GM21786 (cell line): ENCODE data around the gene KCTD1.

ENCODE experiments used
- ATAC-seq: cut with Tn5 transposase; IDR thresholded peaks from one replicate; pipeline ENCODE4 v1.9.1; 2021; ENCODE audit not compliant: unreplicated experiment

KCTD1 gene

DNA sequence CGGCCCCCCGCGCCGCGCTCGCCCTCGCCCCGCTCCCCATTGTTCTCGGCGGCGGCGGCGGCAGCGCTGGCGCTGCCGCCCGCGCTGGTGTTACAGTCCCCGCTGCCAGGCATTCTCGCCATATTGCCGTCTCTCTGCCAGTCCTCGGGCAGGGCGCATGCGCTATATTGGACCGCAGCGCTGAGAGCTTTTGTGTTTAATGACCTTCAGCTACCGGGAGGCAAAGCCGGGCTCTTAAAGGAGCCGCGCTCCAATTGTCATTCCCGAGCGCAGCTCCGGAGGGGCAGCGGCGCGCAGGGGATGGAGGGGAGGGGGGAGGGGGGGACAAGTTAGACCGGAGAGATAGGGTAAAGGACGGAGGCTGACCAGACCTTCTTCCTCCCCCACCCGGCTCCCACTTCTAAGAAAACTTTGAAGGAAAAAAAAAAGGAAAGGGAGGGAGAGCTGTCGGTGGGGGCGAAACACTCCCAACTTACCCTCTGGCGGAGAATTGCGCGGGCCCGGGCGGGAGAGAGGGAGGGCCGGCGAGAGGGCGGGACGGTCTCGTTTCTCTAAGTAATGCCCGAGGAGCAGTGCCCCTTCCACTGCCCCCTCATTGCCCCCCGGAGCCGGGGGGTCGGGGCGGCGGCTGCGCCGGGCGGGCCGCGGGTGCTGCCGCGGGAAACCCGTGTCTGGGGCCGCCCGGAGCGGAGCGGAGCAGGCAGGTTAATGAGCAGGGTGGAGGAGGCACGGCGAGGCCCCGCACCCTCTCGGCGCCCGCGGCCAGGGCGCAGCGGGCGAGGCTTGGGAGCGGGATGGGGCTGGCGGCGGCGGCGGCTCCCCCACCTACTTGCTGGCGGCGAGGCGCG, at the start of gene KCTD1:
Gene KCTD1, minus strand, starts transcription at position 139 of the 848 bp plus-strand sequence. Its CDS starts 17 bp downstream, at position 122.
- peak; percentile 42 for ATAC-seq

DNA sequence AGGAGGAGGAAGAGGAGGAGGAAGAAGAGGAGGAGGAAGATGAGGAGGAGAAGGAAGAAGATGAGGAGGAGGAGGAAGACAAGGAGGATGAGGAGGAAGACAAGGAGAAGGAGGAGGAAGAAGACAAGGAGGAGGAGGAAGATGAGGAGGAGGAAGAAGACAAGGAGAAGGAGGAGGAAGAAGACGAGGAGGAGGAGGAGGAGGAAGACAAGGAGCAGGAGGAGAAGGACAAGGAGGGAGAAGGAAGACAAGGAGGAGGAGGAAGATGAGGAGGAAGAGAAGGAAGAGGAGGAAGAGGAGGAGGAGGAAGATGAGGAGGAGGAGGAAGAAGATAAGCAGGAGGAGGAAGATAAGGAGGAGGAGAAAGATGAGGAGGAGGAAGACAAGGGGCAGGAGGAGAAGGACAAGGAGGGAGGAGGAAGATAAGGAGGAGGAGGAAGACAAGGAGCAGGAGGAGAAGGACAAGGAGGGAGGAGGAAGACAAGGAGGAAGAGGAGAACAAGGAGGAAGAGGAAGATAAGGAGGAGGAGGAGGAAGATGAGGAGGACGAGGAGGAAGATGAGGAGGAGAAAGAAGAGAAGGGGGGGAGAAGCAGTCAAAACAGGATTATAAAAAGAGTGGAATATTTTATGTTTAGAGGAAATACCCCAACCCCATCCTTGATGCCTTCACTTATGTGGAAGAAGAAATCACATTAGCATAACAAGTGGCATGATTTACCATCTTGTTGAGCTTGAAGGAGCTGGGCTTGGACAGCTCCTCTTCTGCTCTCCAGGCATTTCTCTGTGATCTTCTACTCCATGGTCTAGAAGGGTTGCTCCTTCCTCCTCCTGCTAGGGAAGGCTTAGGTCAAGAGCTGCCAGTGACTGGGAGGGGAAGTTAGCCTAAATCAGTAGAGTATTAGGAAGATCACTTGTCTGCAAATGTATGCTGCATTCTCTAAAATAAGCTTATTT, 45.3 kb upstream of the KCTD1 start:
- ATAC-seq, result no peak

DNA sequence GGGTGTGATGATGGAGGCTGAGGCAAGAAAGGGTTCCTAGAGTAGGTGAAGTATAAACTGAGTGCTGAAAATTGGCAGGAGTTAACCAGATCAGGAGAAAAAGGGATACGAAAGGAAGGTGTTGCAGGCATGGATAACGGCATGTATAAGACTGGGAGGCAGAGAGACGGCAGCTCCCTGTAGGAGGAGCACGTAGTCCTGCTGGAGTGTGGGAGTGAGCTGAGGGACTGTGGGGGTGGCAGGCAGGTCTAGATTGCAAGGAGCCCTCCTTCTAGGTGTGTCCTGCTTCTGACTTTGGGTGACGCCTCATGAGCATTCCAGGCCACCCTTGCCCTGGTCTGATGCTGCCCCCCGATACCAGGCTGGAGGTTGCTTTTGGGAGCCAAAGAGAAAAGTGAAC, 36.4 kb upstream of the KCTD1 start:
- ATAC-seq, result no peak

DNA sequence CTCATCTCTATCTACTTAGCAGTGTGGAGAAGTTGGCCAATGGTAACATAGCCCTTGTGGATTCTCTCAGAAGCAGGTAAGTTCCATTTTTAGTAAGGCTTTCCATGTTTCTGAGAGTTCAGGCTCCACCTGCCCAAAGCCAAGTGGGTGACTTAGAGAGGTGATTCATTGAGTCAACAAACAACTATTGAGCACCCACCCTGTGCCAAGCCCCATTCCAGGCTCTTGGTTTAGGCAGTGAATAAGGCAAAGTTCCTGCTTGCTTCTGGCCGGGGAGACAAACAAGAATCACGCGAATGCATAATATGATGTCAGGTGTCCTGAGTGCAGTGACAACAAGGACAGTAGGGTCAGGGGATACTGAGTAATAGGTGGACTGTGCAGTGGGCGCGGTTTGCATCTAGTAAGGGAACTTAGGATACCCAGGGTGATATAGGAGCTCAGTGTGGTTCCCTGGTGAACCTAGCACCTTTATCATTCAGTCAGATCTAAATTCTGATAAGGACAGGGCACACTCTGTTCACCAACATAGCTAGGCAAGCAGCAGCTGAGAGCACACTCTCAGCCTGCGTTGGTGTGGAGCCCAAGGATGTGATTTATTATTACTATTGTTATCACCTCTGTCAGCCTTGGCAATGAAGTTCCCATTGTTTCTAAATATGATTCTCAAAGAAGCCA, 31.7 kb upstream of the KCTD1 start:
- ATAC-seq, result no peak

DNA sequence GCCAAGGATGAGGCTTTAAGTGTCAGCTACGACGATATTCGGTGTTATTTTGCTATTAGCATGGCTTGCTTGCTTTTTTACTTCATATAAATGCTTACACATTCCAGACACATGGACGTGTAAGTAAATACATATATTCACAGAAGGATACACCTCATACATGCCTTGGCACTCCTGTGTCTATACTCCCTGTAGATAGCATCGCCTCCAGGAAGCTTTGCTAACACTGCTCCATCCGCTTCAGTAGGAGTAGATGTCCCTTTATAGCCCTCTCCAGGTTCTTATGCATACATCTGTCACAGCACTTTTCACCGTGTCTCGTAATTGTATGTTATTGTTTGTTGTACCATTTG, 27.5 kb upstream of the KCTD1 start:
- ATAC-seq, result no peak

DNA sequence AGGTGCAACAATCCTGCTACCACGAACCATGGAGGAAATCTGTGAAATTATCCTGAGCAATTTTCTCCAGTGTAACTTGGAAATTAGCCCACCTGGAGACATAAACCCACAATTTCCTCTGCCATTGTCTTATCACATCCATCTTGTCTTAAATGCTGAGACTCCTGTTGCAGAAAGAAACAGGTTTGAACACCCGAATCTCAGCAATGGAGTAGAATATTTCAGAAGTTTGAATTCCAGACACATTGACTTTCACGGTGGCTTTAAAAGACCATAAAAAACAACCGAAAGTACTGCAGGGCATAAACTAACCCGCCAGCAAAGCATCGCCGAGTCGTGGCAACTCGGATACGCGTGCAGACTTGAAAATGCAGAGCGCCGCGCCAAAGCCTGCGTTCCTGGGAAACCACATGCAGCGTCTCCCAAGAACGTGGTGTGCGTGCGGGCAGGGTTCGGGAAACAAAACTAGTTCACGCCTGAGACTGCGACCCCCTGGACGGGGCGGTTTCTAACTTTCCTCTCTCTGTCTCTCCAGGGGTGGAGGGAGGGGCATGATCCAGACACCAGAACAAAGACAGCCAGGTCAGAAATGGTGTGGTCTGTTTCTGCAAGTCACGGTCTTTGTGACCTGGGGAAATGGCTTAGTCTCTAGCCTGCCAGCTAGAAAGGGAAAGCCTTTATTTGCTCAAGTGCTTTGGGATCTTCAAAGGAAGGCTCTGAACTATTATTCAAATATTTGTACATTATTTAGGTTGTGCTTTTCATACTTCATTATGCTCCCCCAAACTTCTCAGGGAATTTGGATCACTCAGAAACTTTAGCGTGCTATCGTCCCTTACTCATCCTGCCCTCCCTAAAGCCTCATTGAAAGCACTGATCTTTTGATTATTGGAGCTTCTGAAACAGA, 26.9 kb upstream of the KCTD1 start:
- no peak for ATAC-seq

DNA sequence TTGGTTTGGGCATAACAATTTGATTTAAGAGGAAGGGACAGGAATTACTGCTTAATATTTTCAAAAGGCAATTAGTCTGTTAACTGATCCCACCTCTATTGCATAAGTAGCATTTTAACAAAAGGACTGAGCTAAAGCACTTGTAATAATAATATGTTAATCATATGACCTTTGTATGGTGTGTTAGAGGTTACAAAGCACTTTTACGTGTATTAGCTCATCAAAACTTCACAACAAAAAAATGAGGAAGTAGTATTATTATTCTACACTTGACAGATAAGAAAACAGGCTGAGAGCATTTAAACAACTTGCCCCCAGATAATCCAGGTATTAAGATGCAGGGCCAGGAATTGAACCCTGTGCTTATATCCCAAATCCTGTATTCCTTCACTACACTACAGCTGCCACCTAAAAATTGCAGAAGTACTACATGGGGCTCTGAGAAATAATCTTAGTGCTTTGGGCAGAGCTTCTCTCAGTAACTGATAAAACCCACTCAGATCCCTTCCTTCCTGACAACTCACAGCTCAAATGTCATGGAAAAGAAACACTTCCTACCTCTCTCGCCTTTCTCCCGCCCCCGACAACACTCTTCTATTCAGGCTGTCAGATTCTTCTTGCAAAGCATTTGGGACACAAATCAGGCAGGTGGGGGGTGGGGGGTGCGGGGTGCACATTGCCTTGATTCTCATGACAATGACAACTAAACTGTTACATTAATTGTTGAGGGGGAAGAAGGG, 20.7 kb upstream of the KCTD1 start:
- ATAC-seq, result no peak

DNA sequence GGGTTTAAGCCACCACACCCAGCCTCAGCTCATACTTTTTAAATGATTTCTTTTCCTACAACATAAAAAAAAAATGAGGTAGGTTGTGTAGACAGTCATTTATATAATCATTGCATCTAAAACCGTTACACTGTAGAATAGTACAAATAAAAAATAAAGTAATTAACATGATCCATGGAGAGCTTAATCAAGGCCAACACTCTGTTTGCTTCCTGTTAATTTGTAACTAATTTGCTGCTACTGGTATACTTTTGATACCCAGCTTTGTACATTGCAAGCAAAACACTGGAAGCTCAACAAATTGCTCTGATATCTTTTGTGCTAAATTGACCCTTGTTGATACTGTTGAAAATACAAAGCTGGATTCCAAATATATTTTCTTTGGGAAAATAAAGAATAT, 20.2 kb upstream of the KCTD1 start:
- ATAC-seq, result no peak

DNA sequence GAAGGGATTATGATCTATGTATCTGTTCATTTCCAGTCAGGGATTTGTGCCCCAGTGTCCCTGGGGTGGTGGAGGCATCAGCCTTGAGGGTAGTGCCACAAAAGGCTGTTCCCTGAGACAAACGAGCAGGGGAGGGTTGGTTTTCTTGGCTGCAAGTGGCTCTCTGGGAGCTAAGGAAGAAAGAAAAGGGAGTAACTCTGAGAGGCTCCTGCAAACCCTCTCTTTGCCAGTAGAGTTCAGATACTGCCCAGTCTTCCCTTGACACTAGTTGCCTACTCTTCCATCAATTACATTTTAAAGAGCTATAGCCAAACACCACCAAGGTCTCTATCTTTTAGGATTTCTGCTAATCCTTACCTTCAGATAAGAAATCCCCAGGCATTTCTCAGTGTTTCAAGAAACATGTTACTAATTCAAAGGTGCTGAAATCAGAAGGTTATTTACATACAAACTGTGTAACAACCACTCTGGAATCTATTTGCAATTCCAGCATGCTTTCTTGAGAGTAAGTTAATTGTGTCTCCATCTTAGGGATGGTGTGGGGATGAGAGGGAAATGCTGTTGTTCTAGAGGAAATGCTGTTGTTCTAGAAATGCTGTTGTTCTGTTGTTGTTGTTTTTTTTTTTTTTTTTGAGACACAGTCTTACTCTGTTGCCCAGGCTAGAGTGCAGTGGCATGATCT, 18.7 kb upstream of the KCTD1 start:
- no peak for ATAC-seq

DNA sequence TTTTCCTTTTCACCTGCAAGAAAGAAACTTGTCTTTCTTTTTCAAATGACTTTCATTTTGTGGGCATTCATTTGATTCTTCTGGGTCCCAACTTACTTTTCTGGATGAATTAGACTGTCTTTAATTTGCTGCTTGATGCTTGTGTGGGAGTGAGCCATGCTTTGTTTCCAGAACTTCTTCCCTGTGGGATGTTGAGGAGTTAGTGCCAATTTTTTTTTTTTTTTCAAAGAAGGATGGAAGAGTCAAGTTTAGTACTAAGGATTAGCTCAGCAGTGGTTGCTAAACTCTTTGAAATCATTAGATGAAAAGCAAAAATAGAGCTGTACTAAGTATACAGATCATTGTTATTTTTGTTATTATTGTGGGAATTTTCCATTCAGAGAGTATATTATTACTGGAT, 17.2 kb upstream of the KCTD1 start:
- ATAC-seq, result no peak

DNA sequence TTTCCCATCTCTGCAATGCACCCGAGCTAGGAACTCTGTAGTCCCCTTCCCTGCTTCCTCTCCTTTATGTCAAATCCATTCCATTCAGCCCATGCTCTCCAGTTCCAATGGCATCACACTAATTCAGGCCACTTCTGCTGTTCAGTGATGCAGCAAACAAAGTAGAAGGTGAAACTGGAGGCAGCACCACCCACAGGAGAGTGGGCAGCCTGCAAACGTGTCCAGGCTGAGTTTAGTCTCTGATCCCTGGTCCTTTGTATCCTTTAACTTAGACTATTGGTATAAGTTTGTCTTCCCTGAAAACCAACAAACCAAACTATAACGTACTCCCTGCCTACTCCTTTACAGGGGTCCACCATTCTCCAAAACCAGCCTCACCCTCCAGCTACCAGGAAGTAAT, 14.7 kb upstream of the KCTD1 start:
- ATAC-seq, result no peak

DNA sequence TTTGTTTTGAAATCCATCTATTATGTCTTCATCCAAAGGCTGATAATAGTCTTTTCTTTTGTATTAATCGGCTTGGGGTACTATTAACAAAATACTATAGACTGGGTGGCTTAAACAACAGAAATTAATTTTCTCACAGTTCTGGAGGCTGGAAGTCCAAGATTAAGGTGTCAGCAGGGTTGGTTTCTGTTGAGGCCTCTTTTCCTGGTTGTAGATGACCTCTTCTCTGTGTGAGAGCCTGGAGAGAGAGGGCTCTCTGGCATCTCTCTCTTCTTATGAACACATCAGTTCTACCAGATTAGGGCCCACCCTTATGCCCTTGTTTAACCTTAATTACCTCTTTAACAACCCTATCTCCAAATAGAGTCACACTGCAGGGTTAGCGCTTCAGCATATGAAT, 14.2 kb upstream of the KCTD1 start:
- ATAC-seq, result no peak

DNA sequence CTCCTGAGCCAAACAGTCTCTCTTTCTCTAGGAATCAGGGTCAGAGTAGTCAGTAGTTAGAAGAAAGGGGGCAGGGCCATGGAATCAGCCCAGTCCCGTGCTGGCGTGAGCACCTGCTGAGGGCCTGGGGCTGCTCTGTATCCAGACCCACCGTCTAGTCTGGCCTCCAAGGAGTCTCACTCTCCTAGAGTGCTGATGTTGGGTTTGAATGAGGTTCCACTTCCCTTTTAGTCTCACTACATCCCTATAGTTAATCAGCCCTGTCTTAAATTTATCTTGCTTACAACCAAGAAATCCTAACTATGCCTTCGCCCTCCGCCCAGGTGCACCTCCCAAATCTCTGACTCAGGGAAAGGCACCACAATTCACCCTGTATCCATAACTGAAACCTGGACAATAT, 13.4 kb upstream of the KCTD1 start:
- ATAC-seq, result no peak

DNA sequence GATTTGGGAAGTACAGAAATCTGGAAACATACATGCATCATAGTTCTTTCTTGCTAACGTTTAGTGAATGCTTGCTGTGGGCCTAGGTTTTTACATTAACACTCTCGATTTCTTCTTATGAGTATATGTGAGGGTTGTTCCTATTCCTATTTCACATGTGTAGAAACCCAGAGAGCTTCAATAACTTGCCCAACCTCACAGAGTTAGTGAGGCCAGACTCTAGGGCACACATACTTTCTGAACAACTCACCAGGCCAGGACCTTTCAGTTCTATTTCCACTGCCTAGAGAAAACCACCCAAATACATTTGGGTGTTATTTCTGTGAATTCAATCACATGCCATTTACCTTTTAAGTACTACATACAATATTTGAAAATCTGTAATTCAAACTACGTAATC, 8.2 kb upstream of the KCTD1 start:
- ATAC-seq, result peak; percentile 93

DNA sequence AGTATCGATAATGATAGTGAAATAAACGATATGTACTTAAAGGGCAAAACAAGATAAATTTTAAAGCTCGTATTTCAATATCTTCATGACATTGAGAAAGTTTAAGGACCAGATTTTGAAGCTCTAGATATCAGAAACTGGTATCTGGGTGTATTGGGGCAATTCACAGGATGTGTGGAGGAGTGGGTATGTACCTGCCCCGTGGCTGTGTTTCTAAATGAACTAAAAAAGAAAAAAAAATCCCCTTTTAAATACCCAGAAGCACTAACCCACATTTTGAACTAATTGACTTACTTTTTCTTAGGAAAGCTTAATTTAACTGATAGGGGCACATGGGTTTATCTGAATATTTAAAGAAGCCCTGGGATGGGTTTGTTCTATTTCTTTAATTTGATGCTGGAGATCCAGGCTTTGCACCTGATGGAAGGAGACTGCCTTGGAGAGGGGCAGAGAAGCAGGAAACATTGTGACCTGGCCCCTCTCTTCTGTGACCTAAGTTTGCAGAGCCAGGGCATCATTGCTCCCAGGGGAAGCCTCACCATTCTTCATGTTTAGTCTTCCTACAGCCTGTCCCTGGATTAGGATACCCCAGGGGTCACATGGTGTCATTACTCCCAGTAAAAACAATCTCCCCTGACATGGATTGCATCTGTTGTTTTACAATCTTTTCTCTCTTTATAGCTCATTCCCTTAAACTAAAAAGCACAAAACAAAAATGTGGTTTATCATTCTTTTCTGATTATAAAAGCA, 7.6 kb upstream of the KCTD1 start:
- no peak for ATAC-seq

DNA sequence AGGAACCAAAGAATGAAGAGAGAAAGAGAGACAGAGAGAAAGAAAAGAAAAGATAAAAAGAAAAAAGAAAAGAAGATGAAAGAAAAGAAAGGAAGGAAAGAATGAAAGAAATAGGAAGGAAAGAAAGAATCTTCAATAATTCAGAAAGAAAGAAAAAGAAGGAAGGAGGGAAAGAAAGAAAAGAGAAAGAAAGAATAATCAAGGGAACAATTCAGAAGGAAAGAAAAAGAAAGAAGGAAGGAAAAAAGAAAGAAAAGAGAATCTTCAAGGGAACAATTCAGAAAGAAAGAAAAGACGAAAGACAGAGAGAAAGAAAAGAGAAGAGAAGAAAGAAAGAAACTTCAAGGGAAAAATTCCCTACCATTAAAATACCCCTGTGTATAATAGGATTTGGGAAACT, 5.6 kb upstream of the KCTD1 start:
- ATAC-seq, result no peak

DNA sequence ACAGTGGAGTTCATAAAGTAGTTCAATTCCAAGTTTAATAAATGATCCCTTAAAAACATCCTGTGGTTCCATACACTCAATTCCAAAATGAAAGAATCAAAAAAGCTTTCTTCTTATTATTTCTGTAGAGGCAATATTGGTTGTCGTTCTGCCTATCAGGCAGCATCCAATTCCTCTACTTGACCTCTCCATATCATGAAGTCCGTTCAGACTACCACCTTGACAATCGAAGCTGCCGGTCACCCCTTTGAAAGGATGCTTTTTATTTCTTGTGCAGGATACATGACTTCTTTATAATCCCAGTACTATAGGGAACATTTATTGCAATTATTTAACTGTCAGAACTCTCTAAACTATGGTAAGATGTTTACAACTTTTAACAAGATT, 3.3 kb upstream of the KCTD1 start:
- no peak for ATAC-seq

DNA sequence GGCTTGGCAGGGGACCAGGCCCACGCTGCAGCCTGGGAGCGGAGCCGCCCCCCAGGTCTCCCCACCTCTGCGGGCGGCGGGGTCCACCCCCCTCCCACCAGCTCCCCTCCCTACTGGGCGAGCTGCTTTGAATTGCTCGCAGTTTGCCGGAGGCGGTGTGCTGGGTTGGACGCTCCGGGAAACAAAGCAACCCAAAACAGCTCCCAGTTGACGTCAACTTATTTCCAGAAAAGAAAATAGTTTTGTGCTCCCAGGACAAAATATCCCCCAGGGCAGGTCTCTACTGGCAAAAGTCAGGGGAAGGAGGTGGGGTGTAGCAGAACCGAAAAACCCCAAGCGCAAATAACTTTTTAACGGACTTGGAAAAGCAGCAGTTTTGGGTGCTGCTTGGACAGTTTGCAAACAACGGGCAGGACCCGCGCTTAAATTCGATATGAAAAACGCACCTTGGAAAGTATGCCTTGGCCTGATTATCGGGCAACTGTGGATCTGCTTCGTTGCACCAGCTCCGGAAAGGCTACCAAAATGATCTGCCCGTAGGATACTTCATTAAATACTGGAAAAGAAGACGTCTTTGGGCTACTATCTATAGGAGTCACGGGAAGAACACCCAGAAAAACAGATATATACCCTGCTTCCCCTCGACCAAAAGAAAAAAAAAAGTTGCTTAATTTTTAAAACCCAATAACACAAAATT, 2.8 kb upstream of the KCTD1 start:
- no peak for ATAC-seq
